Measurements from ENCODE around the gene IFNB1. TPM values are rescaled to one million over a fixed set of nuclear protein-coding genes. Genes with fewer than 3 reads are reported as not detected.

The IFNB1 gene
- total RNA-seq, 1 experiment from 2014 or later: not detected

DNA sequence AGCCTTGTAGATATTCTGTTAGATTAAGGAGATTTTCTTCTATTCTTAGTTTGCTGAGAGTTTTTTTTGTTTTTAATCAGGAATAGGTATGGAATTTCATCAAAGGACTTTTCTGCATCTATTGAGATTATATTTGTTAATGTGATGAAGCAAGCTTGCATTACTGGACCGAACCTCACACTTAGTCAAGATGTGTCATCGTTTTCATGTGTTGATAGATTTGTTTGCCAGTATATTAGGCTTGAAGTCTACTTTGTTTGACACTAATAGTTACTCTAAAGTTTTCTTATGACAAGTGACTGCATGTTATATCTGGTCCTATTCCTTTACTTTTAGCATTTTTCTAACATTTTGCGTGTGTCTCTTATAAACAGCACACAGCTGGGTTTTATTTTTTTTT, 33.9 kb downstream of the IFNB1 start:
- BruUV-seq (replicated peaks): no TSS peak
- CTCF ChIA-PET: no interaction called here

DNA sequence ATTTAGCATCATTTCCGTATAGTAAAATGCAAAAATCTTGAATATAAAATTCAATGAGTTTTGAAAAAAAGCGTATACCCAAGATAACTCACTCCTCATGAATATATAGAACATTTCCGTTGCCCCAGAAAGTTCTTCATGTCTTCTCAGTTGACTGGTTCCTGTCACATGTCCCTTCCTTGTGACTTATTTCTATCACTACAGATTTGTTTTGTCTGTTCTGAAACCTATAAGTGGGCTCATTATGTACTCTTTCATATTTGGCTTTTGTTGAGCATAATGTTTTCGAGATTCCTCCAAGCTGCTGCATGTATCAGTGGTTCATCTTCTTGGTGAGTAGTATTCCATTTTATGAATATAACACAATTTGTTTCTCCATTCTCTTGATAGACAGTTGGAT, 35.3 kb downstream of the IFNB1 start:
- intact Hi-C loops (cut with micrococcal nuclease): no loop called here
- ChIA-PET CTCF (no interaction called here), POLR2A (ENCODE audit: unreplicated experiment) (no interaction called here)
- no peaks in the 10 kb centered on the region for H3K9me3 ChIP-seq (ENCODE audit: low read length)
- TF ChIP-seq, protein P1, sequence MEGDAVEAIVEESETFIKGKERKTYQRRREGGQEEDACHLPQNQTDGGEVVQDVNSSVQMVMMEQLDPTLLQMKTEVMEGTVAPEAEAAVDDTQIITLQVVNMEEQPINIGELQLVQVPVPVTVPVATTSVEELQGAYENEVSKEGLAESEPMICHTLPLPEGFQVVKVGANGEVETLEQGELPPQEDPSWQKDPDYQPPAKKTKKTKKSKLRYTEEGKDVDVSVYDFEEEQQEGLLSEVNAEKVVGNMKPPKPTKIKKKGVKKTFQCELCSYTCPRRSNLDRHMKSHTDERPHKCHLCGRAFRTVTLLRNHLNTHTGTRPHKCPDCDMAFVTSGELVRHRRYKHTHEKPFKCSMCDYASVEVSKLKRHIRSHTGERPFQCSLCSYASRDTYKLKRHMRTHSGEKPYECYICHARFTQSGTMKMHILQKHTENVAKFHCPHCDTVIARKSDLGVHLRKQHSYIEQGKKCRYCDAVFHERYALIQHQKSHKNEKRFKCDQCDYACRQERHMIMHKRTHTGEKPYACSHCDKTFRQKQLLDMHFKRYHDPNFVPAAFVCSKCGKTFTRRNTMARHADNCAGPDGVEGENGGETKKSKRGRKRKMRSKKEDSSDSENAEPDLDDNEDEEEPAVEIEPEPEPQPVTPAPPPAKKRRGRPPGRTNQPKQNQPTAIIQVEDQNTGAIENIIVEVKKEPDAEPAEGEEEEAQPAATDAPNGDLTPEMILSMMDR (conservative IDR thresholded peaks at IDR 0.05; ENCODE audit: low read depth, low read length): no peak
- TF ChIP-seq EZH2 (IDR thresholded peaks at IDR 0.05; ENCODE audit: low read length, unreplicated experiment): no peak
- no peak for TF ChIP-seq EZH2phosphoT487 (IDR thresholded peaks at IDR 0.05; ENCODE audit: borderline replicate concordance, low read length)
- no peaks in the 10 kb centered on the region for H3F3A ChIP-seq (ENCODE audit: low read length, unreplicated experiment)
- no peaks in the 10 kb centered on the region for H3K9me2 ChIP-seq (replicated peaks; ENCODE audit: low read length)
- no peaks in the 10 kb centered on the region for H3K27me3 ChIP-seq (ENCODE audit: low read length)
- no peak overlapping the region for H3K27ac ChIP-seq (ENCODE audit: low read length)
- H3K79me2 ChIP-seq (ENCODE audit: low read length): no peaks in the 10 kb centered on the region
- H3K4me1 ChIP-seq (ENCODE audit: insufficient read depth, low read length): no peaks in the 10 kb centered on the region
- no peak for DNase-seq
- no peak overlapping the region for H3K9ac ChIP-seq (ENCODE audit: low read length)
- no peaks in the 10 kb centered on the region for H4K20me1 ChIP-seq (ENCODE audit: low read length)
- no TSS peak for BruUV-seq (replicated peaks)
- no peak overlapping the region for H2AFZ ChIP-seq (ENCODE audit: low read length)
- no peak overlapping the region for H3K4me3 ChIP-seq (ENCODE audit: low read length)
- H3K4me2 ChIP-seq (ENCODE audit: low read length): no peak overlapping the region
- no peaks in the 10 kb centered on the region for H3K36me3 ChIP-seq (ENCODE audit: low read depth, low read length)
- ATAC-seq: no peak

More for the DNA sequence above, 33.9 kb downstream of the IFNB1 start:
- no peak overlapping the region for H3K27ac ChIP-seq (ENCODE audit: low read length)
- H3K27me3 ChIP-seq (ENCODE audit: low read length): no peaks in the 10 kb centered on the region
- no peaks in the 10 kb centered on the region for H3K79me2 ChIP-seq (ENCODE audit: low read length)
- intact Hi-C loops (cut with micrococcal nuclease): no loop called here
- no peak for DNase-seq
- no peaks in the 10 kb centered on the region for H3K9me2 ChIP-seq (replicated peaks; ENCODE audit: low read length)
- TF ChIP-seq EZH2phosphoT487 (IDR thresholded peaks at IDR 0.05; ENCODE audit: borderline replicate concordance, low read length) (no peak), EZH2 (IDR thresholded peaks at IDR 0.05; ENCODE audit: low read length, unreplicated experiment) (no peak)
- TF ChIP-seq, protein P1 (conservative IDR thresholded peaks at IDR 0.05; ENCODE audit: low read depth, low read length): no peak
- no peaks in the 10 kb centered on the region for H3K36me3 ChIP-seq (ENCODE audit: low read depth, low read length)
- POLR2A ChIA-PET (ENCODE audit: unreplicated experiment): no interaction called here
- H3K4me2 ChIP-seq (ENCODE audit: low read length): no peak overlapping the region
- no peak for ATAC-seq
- no peak overlapping the region for H3K9ac ChIP-seq (ENCODE audit: low read length)
- no peaks in the 10 kb centered on the region for H3F3A ChIP-seq (ENCODE audit: low read length, unreplicated experiment)
- H4K20me1 ChIP-seq (ENCODE audit: low read length): no peaks in the 10 kb centered on the region
- H3K4me3 ChIP-seq (ENCODE audit: low read length): no peak overlapping the region
- H3K9me3 ChIP-seq (ENCODE audit: low read length): no peaks in the 10 kb centered on the region
- H2AFZ ChIP-seq (ENCODE audit: low read length): no peak overlapping the region
- no peaks in the 10 kb centered on the region for H3K4me1 ChIP-seq (ENCODE audit: insufficient read depth, low read length)

DNA sequence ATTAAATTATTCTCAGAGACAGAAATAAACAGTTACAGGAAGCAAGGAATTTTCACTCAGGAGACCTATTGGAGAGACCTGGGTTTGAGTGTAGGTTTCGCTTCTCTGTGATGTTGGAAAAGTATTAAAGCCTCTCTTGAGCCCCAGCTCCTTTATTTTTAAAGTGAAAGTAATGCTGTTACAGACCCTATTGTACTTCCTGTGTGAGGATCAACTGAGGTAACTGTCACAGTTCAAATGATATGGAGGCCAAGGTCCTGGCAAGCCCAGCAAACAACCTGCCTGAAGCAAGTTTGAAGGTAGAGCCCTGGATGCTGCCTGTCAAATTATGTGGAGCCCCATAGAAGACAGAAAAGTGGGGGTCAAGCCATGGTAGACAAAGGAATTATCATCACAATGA, 38.4 kb downstream of the IFNB1 start:
- BruUV-seq (replicated peaks): no TSS peak
- TF ChIP-seq, protein P1 (conservative IDR thresholded peaks at IDR 0.05; ENCODE audit: low read depth, low read length): no peak
- TF ChIP-seq EZH2phosphoT487 (IDR thresholded peaks at IDR 0.05; ENCODE audit: borderline replicate concordance, low read length) (no peak), EZH2 (IDR thresholded peaks at IDR 0.05; ENCODE audit: low read length, unreplicated experiment) (no peak)
- Histone ChIP-seq H3K36me3 (ENCODE audit: low read depth, low read length) (no peaks in the 10 kb centered on the region), H4K20me1 (ENCODE audit: low read length) (no peaks in the 10 kb centered on the region), H3K79me2 (ENCODE audit: low read length) (no peaks in the 10 kb centered on the region), H3K4me3 (ENCODE audit: low read length) (no peak overlapping the region), H2AFZ (ENCODE audit: low read length) (no peak overlapping the region), H3F3A (ENCODE audit: low read length, unreplicated experiment) (no peaks in the 10 kb centered on the region), H3K27me3 (ENCODE audit: low read length) (no peaks in the 10 kb centered on the region), H3K9me3 (ENCODE audit: low read length) (no peaks in the 10 kb centered on the region), H3K4me2 (ENCODE audit: low read length) (no peak overlapping the region), H3K9me2 (replicated peaks; ENCODE audit: low read length) (no peaks in the 10 kb centered on the region), H3K9ac (ENCODE audit: low read length) (no peak overlapping the region), H3K27ac (ENCODE audit: low read length) (no peak overlapping the region), H3K4me1 (ENCODE audit: insufficient read depth, low read length) (no peaks in the 10 kb centered on the region)
- ATAC-seq (no peak), DNase-seq (no peak)
- intact Hi-C loops (cut with micrococcal nuclease): no loop called here
- ChIA-PET CTCF (no interaction called here), POLR2A (ENCODE audit: unreplicated experiment) (no interaction called here)

Measured in PC-3 (cell line).